Osteocyte (in vitro differentiated cells): ENCODE measurements around the gene CNTFR. TPM values are rescaled to one million over a fixed set of nuclear protein-coding genes. Genes with fewer than 3 reads are reported as not detected.

Experiments used
- DNase-seq: peaks from one replicate; pipeline ENCODE4 v3.0.0; 2021; ENCODE audit warnings: mixed read lengths; ENCODE audit not compliant: unreplicated experiment; ENCODE audit errors: extremely low spot score
- H3K27ac Mint-ChIP-seq: one replicate; pipeline ENCODE4 v1.8.0; 2021; ENCODE audit warnings: mild to moderate bottlenecking, mixed read lengths; ENCODE audit not compliant: unreplicated experiment
- H3K27me3 Mint-ChIP-seq: one replicate; pipeline ENCODE4 v1.8.0; 2021; ENCODE audit warnings: mixed read lengths; ENCODE audit not compliant: unreplicated experiment
- H3K36me3 Mint-ChIP-seq: one replicate; pipeline ENCODE4 v1.8.0; 2021; ENCODE audit warnings: mixed read lengths; ENCODE audit not compliant: unreplicated experiment
- H3K4me1 Mint-ChIP-seq: one replicate; pipeline ENCODE4 v1.8.0; 2021; ENCODE audit warnings: mixed read lengths; ENCODE audit not compliant: unreplicated experiment
- H3K4me3 Mint-ChIP-seq: one replicate; pipeline ENCODE4 v1.8.0; 2021; ENCODE audit warnings: mild to moderate bottlenecking, moderate library complexity, mixed read lengths; ENCODE audit not compliant: unreplicated experiment
- H3K9me3 Mint-ChIP-seq: one replicate; pipeline ENCODE4 v1.8.0; 2021; ENCODE audit warnings: mixed read lengths; ENCODE audit not compliant: unreplicated experiment
- CTCF ChIP-seq: fragments of 200-600 bp; sonication (generic); IDR thresholded peaks from 2 replicates; pipeline ENCODE4 v1.5.0; 2021; ENCODE audit warnings: antibody characterized with exemption, mild to moderate bottlenecking, moderate library complexity
- total RNA-seq: library from RNA; stranded (reverse); gene quantifications from 2 replicates; pipeline ENCODE4 v1.2.1, GENCODE V29; 2021

CNTFR gene
- total RNA-seq, 1 donor from 2014 or later, result not detected

GRCh38 chr9:34501889-34502425 is 87.6 kb downstream of the CNTFR start:
- H3K4me1 Mint-ChIP-seq, result no peaks in the 10 kb centered on the region
- no peak overlapping the region for H3K27ac Mint-ChIP-seq
- no peak overlapping the region for H3K4me3 Mint-ChIP-seq
- no peak for TF ChIP-seq CTCF
- H3K36me3 Mint-ChIP-seq, result no peaks in the 10 kb centered on the region
- peaks cover 61% of the 10 kb centered on the region for H3K27me3 Mint-ChIP-seq
- no peaks in the 10 kb centered on the region for H3K9me3 Mint-ChIP-seq
- DNase-seq, result no peak

Other genes with a start within 250 kb of the CNTFR start
- gene MYORG, start 212.8 kb downstream of the CNTFR start, total RNA-seq, result 1.3 and 2.5 TPM in 2 replicates
- 24.8 and 25.9 TPM in 2 replicates for gene FAM219A, start 131.2 kb downstream of the CNTFR start, total RNA-seq
- gene DNAI1, start 130.9 kb downstream of the CNTFR start, total RNA-seq, result not detected in 2 replicates
- gene ENHO, start 66.7 kb downstream of the CNTFR start, total RNA-seq, result 0.86 and 1.0 TPM in 2 replicates
- 14.4 and 16.2 TPM in 2 replicates for gene RPP25L, start 22.4 kb upstream of the CNTFR start, total RNA-seq
- gene DCTN3, start 30.8 kb upstream of the CNTFR start, total RNA-seq, result 97.0 and 105 TPM in 2 replicates
- not detected in 2 replicates for gene ARID3C, start 39.3 kb upstream of the CNTFR start, total RNA-seq
- gene SIGMAR1, start 48.1 kb upstream of the CNTFR start, total RNA-seq, result 71.9 and 76.7 TPM in 2 replicates
- 57.2 and 58.4 TPM in 2 replicates for gene GALT, start 57.0 kb upstream of the CNTFR start, total RNA-seq
- gene IL11RA, start 62.5 kb upstream of the CNTFR start, total RNA-seq, result 32.6 and 36.7 TPM in 2 replicates
- 0.78 and 1.1 TPM in 2 replicates for gene CCL27, start 72.9 kb upstream of the CNTFR start, total RNA-seq
- not detected in 2 replicates for gene CCL19, start 101.6 kb upstream of the CNTFR start, total RNA-seq
- gene CCL21, start 120.4 kb upstream of the CNTFR start, total RNA-seq, result not detected in 2 replicates